KOPT-K1 (cell line): ENCODE data around the gene RTTN.

Source experiments
- H3K27ac ChIP-seq: fragments of 200-600 bp; sonication (generic); 2 replicates; pipeline ENCODE4 v1.5.1; 2016; ENCODE audit warnings: antibody characterized with exemption, mild to moderate bottlenecking, low read depth, low read length; ENCODE audit not compliant: poor library complexity, severe bottlenecking
- H3K36me3 ChIP-seq: fragments of 200-600 bp; sonication (generic); 2 replicates; pipeline ENCODE4 v1.5.1; 2017; ENCODE audit warnings: antibody characterized with exemption, mild to moderate bottlenecking, low read length, moderate library complexity; ENCODE audit not compliant: insufficient read depth
- H3K9me3 ChIP-seq: fragments of 200-600 bp; sonication (generic); 2 replicates; pipeline ENCODE4 v1.5.1; 2017; ENCODE audit warnings: antibody characterized with exemption, low read length, mild to moderate bottlenecking; ENCODE audit not compliant: insufficient read depth, poor library complexity, severe bottlenecking

Gene RTTN

GRCh38 chr18:70181725-70182124, 23.8 kb downstream of the RTTN start:
- Histone ChIP-seq H3K9me3 (no peaks in the 10 kb centered on the region), H3K36me3 (peaks cover 77% of the 10 kb centered on the region), H3K27ac (no peak overlapping the region)

GRCh38 chr18:70181015-70181414, 24.5 kb downstream of the RTTN start:
- no peak overlapping the region for H3K27ac ChIP-seq
- H3K36me3 ChIP-seq = peaks cover 76% of the 10 kb centered on the region
- H3K9me3 ChIP-seq = no peaks in the 10 kb centered on the region

GRCh38 chr18:70176537-70176936, 28.9 kb downstream of the RTTN start:
- peaks cover 72% of the 10 kb centered on the region for H3K36me3 ChIP-seq
- no peak overlapping the region for H3K27ac ChIP-seq
- H3K9me3 ChIP-seq = no peaks in the 10 kb centered on the region

- peaks cover 75% of the 10 kb centered on the region for H3K36me3 ChIP-seq
- H3K27ac ChIP-seq = no peak overlapping the region
- H3K9me3 ChIP-seq = no peaks in the 10 kb centered on the region
Observed at GRCh38 chr18:70175216-70175615, 30.3 kb downstream of the RTTN start.

GRCh38 chr18:70172225-70172624, 33.3 kb downstream of the RTTN start:
- Histone ChIP-seq H3K27ac (no peak overlapping the region), H3K9me3 (no peaks in the 10 kb centered on the region), H3K36me3 (peaks cover 69% of the 10 kb centered on the region)

- no peaks in the 10 kb centered on the region for H3K9me3 ChIP-seq
- H3K36me3 ChIP-seq = peaks cover 68% of the 10 kb centered on the region
- H3K27ac ChIP-seq = no peak overlapping the region
Observed at GRCh38 chr18:70169747-70170146, 35.7 kb downstream of the RTTN start.

GRCh38 chr18:70166668-70167067, 38.8 kb downstream of the RTTN start:
- H3K27ac ChIP-seq = no peak overlapping the region
- peaks cover 75% of the 10 kb centered on the region for H3K36me3 ChIP-seq
- peaks cover 10% of the 10 kb centered on the region for H3K9me3 ChIP-seq

GRCh38 chr18:70165936-70166335, 39.6 kb downstream of the RTTN start:
- peaks cover 74% of the 10 kb centered on the region for H3K36me3 ChIP-seq
- no peak overlapping the region for H3K27ac ChIP-seq

GRCh38 chr18:70160073-70160678, 45.3 kb downstream of the RTTN start:
- H3K36me3 ChIP-seq = peaks cover 89% of the 10 kb centered on the region
- H3K9me3 ChIP-seq = peaks cover 10% of the 10 kb centered on the region
- H3K27ac ChIP-seq = no peak overlapping the region

More at GRCh38 chr18:70165936-70166335, 39.6 kb downstream of the RTTN start:
- peaks cover 10% of the 10 kb centered on the region for H3K9me3 ChIP-seq

GRCh38 chr18:70158992-70159717, 46.3 kb downstream of the RTTN start:
- peaks cover 87% of the 10 kb centered on the region for H3K36me3 ChIP-seq
- peaks cover 10% of the 10 kb centered on the region for H3K9me3 ChIP-seq
- H3K27ac ChIP-seq = no peak overlapping the region

- Histone ChIP-seq H3K36me3 (peaks cover 73% of the 10 kb centered on the region), H3K27ac (no peak overlapping the region), H3K9me3 (peaks cover 3% of the 10 kb centered on the region)
Observed at GRCh38 chr18:70156886-70157285, 48.6 kb downstream of the RTTN start.

GRCh38 chr18:70154591-70155194, 50.8 kb downstream of the RTTN start:
- H3K36me3 ChIP-seq = peaks cover 60% of the 10 kb centered on the region
- no peak overlapping the region for H3K27ac ChIP-seq
- no peaks in the 10 kb centered on the region for H3K9me3 ChIP-seq

- Histone ChIP-seq H3K9me3 (no peaks in the 10 kb centered on the region), H3K27ac (peak overlapping the region; percentile 23), H3K36me3 (peaks cover 61% of the 10 kb centered on the region)
Observed at GRCh38 chr18:70151614-70152013, 53.9 kb downstream of the RTTN start.

GRCh38 chr18:70149616-70150301, 55.7 kb downstream of the RTTN start:
- Histone ChIP-seq H3K27ac (no peak overlapping the region), H3K9me3 (no peaks in the 10 kb centered on the region), H3K36me3 (peaks cover 64% of the 10 kb centered on the region)

GRCh38 chr18:70149156-70149555, 56.3 kb downstream of the RTTN start:
- Histone ChIP-seq H3K9me3 (no peaks in the 10 kb centered on the region), H3K27ac (no peak overlapping the region), H3K36me3 (peaks cover 65% of the 10 kb centered on the region)
